Amniotic stem cell (primary cell): Measurements from ENCODE around the gene GLB1L3.
"Not testable (repeated sequence)": the region's sequence is repeated elsewhere in the genome, so short reads cannot be mapped to it uniquely, and the experiment has no call there.

Experiments used
- DNase-seq: peaks from one replicate; lab custom pipeline; 2025; lab: John Stamatoyannopoulos, UW

Gene GLB1L3

DNA sequence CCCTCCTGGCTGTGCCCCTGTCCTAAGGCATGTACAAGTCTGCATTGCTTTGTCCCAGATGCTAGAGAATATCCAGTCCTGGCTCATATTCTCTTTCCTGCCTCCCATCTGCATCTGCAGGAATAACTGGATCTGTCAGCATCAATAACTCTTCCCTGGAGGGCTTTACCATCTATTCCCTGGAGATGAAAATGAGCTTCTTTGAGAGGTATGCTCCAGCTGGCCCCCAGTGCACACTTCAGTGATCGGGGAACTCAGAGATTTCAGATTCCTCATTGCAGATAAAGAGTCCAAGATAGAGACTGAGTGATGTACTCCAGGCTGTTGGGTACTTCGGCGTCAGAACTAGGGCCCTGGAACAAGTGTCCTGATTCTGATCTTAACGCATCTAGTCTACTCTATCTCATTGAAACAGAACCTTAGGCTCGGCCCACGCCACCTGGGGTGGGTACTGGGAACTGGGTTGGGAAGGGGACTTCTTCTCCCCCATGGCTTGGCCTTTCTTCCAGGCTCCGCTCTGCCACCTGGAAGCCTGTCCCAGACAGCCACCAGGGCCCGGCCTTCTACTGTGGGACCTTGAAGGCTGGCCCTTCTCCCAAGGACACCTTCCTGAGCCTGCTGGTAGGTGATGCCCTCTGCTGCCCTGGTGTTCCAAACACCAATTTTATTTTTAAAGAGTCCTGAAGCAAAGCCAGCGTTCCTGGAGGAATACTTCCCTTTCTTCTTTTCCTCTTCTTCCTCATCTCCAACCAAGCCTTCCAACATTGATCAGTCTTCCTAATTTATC is 37.8 kb downstream of the GLB1L3 start:
- DNase-seq, result no peak

- DNase-seq, result no peak
These were observed 40.9 kb downstream of the GLB1L3 start for GRCh38 chr11:134317103-134317502.

GRCh38 chr11:134321373-134321772 is 45.2 kb downstream of the GLB1L3 start:
- DNase-seq, result not testable (repeated sequence)

- no peak for DNase-seq
These were observed 46.4 kb downstream of the GLB1L3 start for GRCh38 chr11:134322553-134322952.

DNA sequence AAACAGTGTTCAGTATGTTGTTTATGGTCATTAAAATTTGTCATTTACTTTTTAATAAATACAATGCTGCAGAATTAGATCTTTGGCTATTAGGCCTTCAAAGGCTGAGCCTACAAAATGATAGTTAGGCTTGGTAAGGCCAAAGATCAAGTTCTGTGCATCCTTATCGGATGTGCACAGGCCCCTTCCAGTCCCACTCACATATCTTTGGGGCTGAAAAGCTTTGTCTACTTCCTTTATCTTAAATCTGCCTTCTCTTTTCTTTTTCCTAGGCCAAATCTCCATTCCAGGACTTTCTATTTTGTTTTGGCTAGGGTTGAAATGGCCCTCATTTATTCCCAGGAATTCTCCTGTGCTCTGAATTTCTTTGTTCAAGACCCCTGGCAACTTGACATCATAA is 52.3 kb downstream of the GLB1L3 start:
- DNase-seq, result no peak

DNA sequence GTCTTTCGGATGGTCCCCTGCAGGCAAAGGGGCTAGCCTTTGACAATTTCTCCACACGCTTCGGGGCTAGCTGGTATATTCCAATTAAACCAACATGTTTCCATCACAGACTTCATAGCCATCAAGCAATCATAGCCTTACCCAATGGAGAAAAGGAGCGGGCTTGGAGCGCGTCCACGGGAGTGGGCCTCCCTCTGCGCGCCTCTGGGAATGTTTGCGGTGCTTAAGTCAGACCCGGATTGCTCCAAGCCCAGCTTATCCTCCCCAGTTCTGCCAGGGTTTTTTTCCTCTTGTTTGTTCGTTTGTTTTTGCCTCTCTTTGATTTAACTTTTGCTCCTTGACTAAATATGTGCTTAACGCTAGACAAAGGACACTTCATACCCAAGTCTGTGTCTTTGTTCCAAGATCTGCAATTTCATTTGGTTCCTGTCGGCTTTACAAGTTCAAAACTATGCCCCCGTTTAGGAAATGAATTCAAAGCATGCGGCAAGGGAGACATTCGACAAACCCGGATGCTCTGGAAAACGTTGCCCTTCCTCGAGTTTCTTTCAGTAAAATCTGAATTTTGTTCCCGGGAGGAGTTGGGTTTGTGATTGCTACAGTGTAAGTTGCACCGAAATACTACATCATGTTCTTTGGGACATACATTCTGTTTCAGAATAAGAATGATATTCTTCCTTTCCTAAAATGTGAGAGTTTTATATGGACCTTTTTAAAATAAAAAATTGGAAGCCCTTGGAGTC is 54.6 kb downstream of the GLB1L3 start:
- no peak for DNase-seq

DNA sequence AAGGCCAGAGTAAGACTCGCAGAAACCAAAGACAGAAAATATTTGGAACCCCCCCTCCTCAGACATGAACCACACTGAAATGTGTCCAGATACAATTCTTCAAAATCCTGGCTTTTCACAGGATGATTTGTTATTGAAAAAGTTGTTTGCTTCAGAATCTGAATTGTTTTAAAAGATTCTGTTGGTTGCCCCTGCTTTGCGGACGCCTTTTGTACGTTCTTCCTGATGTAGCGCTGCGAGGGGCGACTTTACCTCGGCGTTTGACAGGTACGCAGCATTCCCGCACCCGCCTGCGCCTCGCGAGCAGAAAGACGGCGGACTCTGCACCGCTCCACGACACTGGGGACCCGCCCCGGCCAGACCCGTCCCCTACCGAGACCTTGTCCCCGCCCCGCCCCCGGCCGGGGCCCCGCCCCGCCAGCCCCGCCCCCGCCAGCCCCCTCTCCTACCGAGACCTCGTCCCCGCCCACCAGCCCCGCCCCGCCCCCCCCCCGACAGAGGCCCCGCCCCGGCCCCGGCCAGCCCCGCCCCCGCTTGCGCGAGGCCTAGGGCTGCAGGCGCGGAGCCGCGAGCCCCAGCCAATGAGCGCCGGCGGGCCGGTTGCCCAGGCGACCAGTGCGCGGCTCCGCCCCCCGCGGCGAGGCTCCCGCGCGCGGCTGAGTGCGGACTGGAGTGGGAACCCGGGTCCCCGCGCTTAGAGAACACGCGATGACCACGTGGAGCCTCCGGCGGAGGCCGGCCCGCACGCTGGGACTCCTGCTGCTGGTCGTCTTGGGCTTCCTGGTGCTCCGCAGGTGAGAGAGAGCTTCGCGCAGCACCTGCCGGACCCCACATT is 55.4 kb downstream of the GLB1L3 start, which contains the start of gene GLB1L2:
TSS of gene GLB1L2 (plus strand) at position 635 of the 835 bp plus-strand sequence. CDS start at position 709, 74 bp downstream.
- no peak for DNase-seq

- DNase-seq, result no peak
These were observed 56.0 kb downstream of the GLB1L3 start for GRCh38 chr11:134332189-134332631.

DNA sequence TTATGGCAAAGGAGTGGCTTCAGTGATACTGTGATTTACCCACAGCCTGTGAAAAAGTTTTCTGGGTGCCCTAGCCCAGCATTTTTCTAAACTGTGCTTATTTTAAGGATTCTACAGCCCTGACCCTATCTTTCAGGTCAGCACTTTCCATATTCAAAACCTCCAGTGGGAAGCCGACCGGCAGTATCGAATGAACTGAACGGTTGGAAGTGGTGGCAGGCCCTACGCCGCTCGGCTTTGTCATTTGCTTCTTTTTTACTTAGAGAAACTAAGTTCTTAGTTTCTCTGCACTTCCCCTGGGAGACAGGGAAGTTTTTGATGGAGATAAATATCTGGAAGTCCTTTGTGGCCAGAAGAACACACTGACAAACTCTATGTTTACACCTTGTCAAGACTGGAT is 56.6 kb downstream of the GLB1L3 start:
- DNase-seq, result no peak

- DNase-seq, result no peak
These were observed 57.1 kb downstream of the GLB1L3 start for GRCh38 chr11:134333312-134333711.

- no peak for DNase-seq
These were observed 57.8 kb downstream of the GLB1L3 start for GRCh38 chr11:134333946-134334345.

DNA sequence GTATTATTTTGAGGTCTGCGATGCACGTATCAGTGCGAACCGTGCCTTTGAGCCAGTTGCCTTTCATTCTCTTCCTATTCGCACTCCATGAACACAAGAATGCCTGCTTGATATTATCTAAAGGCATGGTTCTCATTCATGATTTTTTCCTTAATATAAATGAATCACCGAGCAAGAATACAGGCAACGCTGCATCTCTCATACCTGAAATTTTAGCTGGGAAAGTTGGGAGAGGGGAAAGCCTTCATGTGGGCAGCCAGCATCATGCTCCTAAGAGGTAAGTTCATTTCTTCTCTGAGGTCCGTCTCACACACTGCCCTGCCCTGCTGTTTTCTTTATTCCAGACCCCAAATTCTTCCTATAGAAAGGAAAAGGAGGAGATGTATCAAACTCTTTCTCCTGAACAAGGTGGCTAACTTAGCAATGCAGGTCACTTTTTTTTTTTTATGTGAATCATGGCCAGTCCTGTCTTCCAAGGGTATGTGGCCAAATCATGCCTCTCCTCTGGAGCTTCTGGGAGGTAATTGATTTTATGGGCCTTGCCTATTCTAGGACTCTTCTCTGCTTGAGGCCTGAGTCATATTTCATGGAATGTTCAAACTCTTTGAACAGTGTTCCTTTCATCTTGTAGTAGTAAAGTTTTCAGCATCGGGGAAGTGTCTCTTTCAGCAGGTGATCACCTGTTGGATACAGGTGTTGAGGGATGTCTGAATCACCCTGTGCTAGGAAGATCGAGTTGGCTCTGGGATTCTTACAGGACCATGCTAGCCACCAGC is 58.8 kb downstream of the GLB1L3 start:
- no peak for DNase-seq

- DNase-seq, result no peak
These were observed 60.9 kb downstream of the GLB1L3 start for GRCh38 chr11:134337051-134337450.

DNA sequence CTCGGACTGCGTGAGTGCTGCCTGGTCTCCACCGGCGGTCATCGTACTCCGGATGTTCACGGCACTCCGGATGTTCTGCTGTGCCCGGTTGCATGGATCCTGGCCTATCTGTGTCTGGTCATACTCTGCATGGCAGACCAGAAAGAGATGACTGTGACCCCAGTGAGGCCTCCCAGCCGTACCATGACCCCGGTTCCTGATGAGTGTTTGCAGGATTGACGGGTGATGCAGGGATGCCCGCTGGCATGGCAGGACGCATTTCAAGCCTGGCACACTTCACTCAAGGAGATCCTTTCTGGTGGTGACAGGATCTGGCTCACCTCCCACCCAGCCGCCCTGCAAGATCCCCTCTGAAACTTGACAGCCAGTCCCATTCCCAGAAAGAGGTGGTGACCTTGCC is 61.9 kb downstream of the GLB1L3 start:
- no peak for DNase-seq

DNA sequence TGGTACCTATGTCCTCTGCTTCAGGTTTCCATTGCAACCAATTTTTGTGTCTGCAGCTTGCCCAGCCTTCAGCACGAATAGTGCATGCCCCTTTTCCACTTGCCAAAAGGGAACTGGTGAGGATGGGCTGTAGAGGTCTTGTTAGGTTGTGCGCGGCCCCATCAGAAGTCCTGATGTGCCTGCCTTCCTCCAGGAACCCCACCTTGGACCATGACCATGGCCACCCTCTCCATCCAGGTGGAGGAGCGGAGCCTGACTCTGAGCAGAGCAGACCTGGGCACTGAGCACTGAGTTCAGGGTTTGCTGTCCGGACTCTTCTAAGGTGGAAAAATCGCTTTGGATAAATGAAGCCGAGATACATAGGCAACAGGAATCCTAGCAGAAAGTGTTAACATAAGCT is 62.5 kb downstream of the GLB1L3 start:
- DNase-seq, result no peak

DNA sequence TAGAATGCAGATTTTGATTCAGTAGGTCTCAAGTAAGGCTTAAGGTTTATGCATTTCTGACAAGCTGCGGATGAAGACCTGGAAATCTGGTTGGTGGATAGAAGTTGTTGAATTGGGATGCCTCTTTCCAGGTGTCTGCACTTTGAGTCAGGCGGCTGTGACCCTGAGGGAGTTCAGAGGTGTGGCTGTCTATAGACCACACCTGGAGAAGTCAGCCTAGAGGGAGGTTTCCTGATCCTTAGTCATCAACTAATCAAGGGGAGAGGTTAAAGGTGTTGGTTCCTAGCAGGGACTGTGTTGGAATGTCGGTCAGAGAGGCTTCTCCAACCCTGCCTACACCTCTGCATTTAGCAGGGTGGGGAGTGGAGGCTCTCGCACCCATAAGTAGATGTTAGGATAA is 63.6 kb downstream of the GLB1L3 start:
- no peak for DNase-seq

DNA sequence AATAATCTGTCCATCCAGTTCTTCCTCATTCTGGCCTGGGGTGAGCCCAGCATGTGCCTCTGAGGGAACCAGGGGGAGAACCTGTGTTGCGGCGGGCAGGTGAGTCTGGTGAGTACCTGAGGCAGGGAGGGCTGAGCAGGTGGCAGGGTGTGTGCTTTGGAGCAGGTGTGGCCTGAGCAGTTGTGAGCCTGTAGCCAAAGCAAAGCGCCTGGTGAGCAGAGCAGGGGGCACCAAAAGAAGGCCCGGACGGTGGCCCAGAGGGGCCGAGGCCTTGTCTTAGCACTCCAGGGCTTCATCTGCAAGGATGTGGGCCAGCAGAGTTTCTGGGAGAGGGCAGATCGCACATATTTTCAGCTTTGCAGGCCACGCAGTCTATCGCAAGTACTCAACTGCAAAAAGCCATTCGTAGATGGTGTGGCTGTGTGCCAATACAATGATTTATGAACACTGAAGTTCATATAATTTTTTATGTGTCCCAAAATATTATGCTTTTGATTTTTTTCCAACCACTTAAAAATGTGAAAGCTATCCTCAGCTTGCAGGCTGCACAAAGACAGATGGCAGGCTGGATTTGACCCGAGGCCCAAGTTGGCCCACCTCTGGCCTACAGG is 64.3 kb downstream of the GLB1L3 start:
- DNase-seq, result no peak

DNA sequence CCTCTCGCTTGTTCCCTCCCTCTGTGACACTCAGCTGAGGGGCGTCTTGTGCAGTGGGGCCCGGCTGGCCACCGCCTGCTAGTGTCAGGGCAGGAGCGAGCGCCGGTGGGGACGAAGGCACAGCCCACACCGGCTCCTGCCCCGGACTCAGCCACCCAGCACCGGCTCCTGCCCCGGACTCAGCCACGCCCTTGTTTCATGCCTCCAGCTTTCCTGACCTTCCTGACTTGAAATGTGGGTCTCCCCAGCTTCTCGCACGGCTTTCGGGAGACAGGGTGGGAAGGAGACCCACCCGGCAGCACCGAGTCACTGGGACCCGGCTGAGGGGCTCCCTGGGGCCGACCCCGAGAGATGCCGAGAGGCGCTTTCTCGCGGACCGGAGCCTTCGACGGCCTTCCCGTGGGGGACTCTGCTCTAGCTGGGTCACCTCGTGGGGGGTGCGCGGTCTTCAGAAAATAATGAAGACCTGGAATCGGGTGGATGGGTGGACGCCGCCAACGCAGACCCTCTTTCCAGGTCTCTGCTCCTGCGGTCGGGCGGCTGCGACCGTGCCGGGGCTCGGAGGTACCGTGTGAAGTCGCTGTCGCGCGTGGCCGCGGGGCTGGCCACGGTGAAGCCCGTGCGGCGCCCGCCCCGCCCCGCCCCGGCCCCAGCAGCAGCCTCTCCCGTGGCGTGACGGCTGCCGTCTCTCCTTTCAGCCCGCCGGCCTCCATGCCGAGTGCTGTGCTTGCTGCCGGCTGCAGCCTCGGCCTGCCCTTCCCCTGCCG is 65.8 kb downstream of the GLB1L3 start:
- DNase-seq, result no peak

DNA sequence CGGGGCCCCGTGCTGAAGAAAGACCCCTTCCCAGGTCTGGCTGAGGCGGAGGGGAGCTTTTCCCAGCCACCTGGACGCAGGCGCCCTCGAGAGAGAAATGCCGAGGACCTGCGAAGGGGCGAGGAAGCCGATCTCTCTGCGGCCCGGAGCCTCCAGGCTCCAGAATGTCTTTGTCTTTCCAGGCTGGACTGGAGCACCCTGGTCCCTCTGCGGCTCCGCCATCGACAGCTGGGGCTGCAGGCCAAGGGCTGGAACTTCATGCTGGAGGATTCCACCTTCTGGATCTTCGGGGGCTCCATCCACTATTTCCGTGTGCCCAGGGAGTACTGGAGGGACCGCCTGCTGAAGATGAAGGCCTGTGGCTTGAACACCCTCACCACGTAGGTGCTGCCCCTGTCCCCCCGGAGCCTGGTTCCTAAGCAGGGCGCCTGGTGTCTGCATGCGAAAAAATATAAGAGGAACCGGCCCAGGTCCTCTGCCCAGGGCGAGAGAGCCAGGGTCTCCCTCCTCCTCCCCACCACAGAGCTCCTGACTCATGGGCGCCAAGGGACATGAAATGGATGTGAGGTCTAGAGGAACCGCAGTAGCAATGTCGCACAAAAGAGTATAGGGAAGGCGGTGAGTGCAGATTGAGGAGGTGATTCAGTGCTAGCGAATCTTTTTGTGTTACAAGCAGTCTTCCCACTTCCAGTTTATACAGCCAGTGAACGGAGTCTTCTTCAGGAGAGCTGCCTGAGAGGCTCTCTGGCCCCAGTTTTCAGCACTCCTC is 66.6 kb downstream of the GLB1L3 start:
- DNase-seq, result no peak

GRCh38 chr11:134343646-134344045 is 67.5 kb downstream of the GLB1L3 start:
- no peak for DNase-seq
